H1 (cell line): ENCODE results near the gene R3HDM4. TPM values are rescaled to one million over a fixed set of nuclear protein-coding genes. Genes with fewer than 3 reads are reported as not detected.

ENCODE experiments used
- CTCF ChIA-PET: fragments of 300-600 bp; sonication (Branson Sonifier 250); formaldehyde crosslinking; loops from one replicate; lab custom pipeline; 2021; ENCODE audit not compliant: partially characterized antibody; lab: Charles Lee
- POLR2A ChIA-PET: fragments of 300-600 bp; sonication (Branson Sonifier 250); formaldehyde crosslinking; loops from one replicate; lab custom pipeline; 2021; ENCODE audit warnings: inconsistent platforms; ENCODE audit not compliant: partially characterized antibody; lab: Charles Lee
- DNase-seq, 2 experiments: peaks; one replicate each; pipeline versions ENCODE4 v3.0.0 to v3.0.0-alpha.2; 2010 to 2022; ENCODE audit warnings: low spot score in 2 of 2, low read depth in 1 of 2, mixed read lengths in 1 of 2
- FAIRE-seq: peaks from 2 replicates; lab custom pipeline; 2011; peaks lifted over from hg19 to GRCh38; lab: Jason Lieb, UNC
- H2AFZ ChIP-seq: 2 replicates; pipeline ENCODE4 v1.8.1; 2012; ENCODE audit warnings: low read length, inconsistent platforms
- H2AK5ac ChIP-seq: 2 replicates; pipeline ENCODE4 v1.6.1; 2013; ENCODE audit warnings: low read depth, low read length
- H2BK120ac ChIP-seq: replicated peaks from 2 replicates; pipeline ENCODE3; 2013; ENCODE audit warnings: low read depth, low read length, inconsistent platforms
- H2BK12ac ChIP-seq: 2 replicates; pipeline ENCODE4 v1.6.1; 2013; ENCODE audit warnings: low read depth, low read length
- H2BK15ac ChIP-seq: 2 replicates; pipeline ENCODE4 v1.6.1; 2013; ENCODE audit warnings: low read length
- H2BK20ac ChIP-seq: 2 replicates; pipeline ENCODE4 v1.6.1; 2013; ENCODE audit warnings: low read length
- H2BK5ac ChIP-seq: 2 replicates; pipeline ENCODE4 v1.6.1; 2013; ENCODE audit warnings: low read depth, low read length
- H3K14ac ChIP-seq: 2 replicates; pipeline ENCODE4 v1.6.1; 2013; ENCODE audit warnings: inconsistent platforms; ENCODE audit not compliant: insufficient read length
- H3K18ac ChIP-seq: 2 replicates; pipeline ENCODE4 v1.6.1; 2013; ENCODE audit warnings: low read length; ENCODE audit errors: extremely low read depth
- H3K23ac ChIP-seq: 2 replicates; pipeline ENCODE4 v1.6.1; 2013; ENCODE audit warnings: inconsistent platforms; ENCODE audit not compliant: insufficient read length
- H3K23me2 ChIP-seq: 2 replicates; pipeline ENCODE4 v1.6.1; 2013; ENCODE audit warnings: low read depth, low read length
- H3K27ac ChIP-seq: 2 replicates; pipeline ENCODE4 v1.6.1; 2011; ENCODE audit warnings: low read depth, low read length, inconsistent platforms
- H3K27me3 ChIP-seq, 4 experiments: replicated peaks in 1 of 4; 1 replicate in 1 of 4; 2 replicates in 3 of 4; pipeline versions ENCODE4 v1.6.1 to v1.8.1; 2011 to 2013; ENCODE audit warnings: low read length in 3 of 4, mild to moderate bottlenecking in 3 of 4, inconsistent platforms in 2 of 4, mixed read lengths in 2 of 4, moderate library complexity in 1 of 4; ENCODE audit not compliant: control insufficient read depth in 3 of 4, insufficient read depth in 3 of 4; ENCODE audit errors: extremely low read depth in 1 of 4
- H3K36me3 ChIP-seq, 4 experiments: 2 replicates each; pipeline versions ENCODE4 v1.6.1 to v1.8.1; 2011 to 2013; ENCODE audit warnings: mild to moderate bottlenecking in 4 of 4, low read length in 3 of 4, moderate library complexity in 2 of 4, control low read depth in 1 of 4, inconsistent platforms in 1 of 4; ENCODE audit not compliant: insufficient read depth in 4 of 4, control insufficient read depth in 2 of 4
- H3K4ac ChIP-seq: replicated peaks from 2 replicates; pipeline ENCODE3; 2013; ENCODE audit warnings: low read length, low read depth, mixed read lengths, inconsistent platforms; ENCODE audit not compliant: insufficient read length
- H3K4me1 ChIP-seq, 4 experiments: replicated peaks in 1 of 4; 1 replicate in 1 of 4; 2 replicates in 3 of 4; pipeline versions ENCODE4 v1.6.1 to v1.8.1; 2011 to 2013; ENCODE audit warnings: low read length in 3 of 4, inconsistent platforms in 2 of 4, mixed read lengths in 1 of 4; ENCODE audit not compliant: insufficient read depth in 4 of 4, control insufficient read depth in 3 of 4
- H3K4me2 ChIP-seq, 2 experiments: 2 replicates each; pipeline versions ENCODE4 v1.6.1 to v1.8.1; 2011 to 2013; ENCODE audit warnings: low read depth in 2 of 2, low read length in 2 of 2, control low read depth in 1 of 2, inconsistent platforms in 1 of 2, mild to moderate bottlenecking in 1 of 2; ENCODE audit not compliant: insufficient read depth in 1 of 2
- H3K4me3 ChIP-seq, 4 experiments: fragments of 200-600, 300-600 bp in 1 of 4; sonication (generic), shearing (Covaris generic), sonication (Bioruptor Twin) in 1 of 4; 2 replicates each; pipeline versions ENCODE4 v1.5.1 to v1.8.1; 2011 to 2016; ENCODE audit warnings: low read length in 4 of 4, low read depth in 3 of 4, control low read depth in 2 of 4, inconsistent platforms in 2 of 4, mild to moderate bottlenecking in 2 of 4, mixed read lengths in 1 of 4, moderate library complexity in 1 of 4; ENCODE audit not compliant: insufficient read depth in 2 of 4; ENCODE audit errors: extremely low read depth in 1 of 4
- H3K56ac ChIP-seq: replicated peaks from 2 replicates; pipeline ENCODE3; 2013; ENCODE audit warnings: low read depth, mild to moderate bottlenecking, mixed read lengths, low read length, inconsistent platforms; ENCODE audit not compliant: insufficient read length
- H3K79me1 ChIP-seq: 2 replicates; pipeline ENCODE4 v1.6.1; 2013; ENCODE audit warnings: low read depth, low read length, control low read depth
- H3K79me2 ChIP-seq, 2 experiments: 2 replicates each; pipeline versions ENCODE4 v1.6.1 to v1.8.1; 2012 to 2013; ENCODE audit warnings: low read length in 2 of 2, mild to moderate bottlenecking in 2 of 2, inconsistent platforms in 1 of 2; ENCODE audit not compliant: insufficient read depth in 2 of 2, control insufficient read depth in 1 of 2
- H3K9ac ChIP-seq, 4 experiments: replicated peaks in 1 of 4; 1 replicate in 1 of 4; 2 replicates in 3 of 4; pipeline versions ENCODE4 v1.6.1 to v1.8.1; 2011 to 2013; ENCODE audit warnings: low read depth in 3 of 4, low read length in 3 of 4, control low read depth in 2 of 4, mild to moderate bottlenecking in 2 of 4, moderate library complexity in 2 of 4, inconsistent platforms in 1 of 4; ENCODE audit errors: extremely low read depth in 1 of 4
- H3K9me3 ChIP-seq, 2 experiments: 2 replicates each; pipeline versions ENCODE4 v1.6.1 to v1.8.1; 2012 to 2013; ENCODE audit warnings: mild to moderate bottlenecking in 2 of 2, moderate library complexity in 2 of 2, control low read depth in 1 of 2, inconsistent platforms in 1 of 2, low read depth in 1 of 2, low read length in 1 of 2, mixed read lengths in 1 of 2; ENCODE audit not compliant: insufficient read depth in 2 of 2
- H4K20me1 ChIP-seq, 2 experiments: replicated peaks in 1 of 2; 2 replicates each; pipeline versions ENCODE3 to v1.8.1; 2011 to 2013; ENCODE audit warnings: inconsistent platforms in 2 of 2, low read length in 2 of 2, mild to moderate bottlenecking in 1 of 2; ENCODE audit not compliant: insufficient read depth in 2 of 2, control insufficient read depth in 1 of 2
- H4K5ac ChIP-seq: 2 replicates; pipeline ENCODE4 v1.6.1; 2013; ENCODE audit warnings: low read length, low read depth, mixed read lengths, inconsistent platforms; ENCODE audit not compliant: insufficient read length
- H4K8ac ChIP-seq: 2 replicates; pipeline ENCODE4 v1.8.0; 2013; ENCODE audit warnings: mild to moderate bottlenecking, moderate library complexity, low read length, inconsistent platforms; ENCODE audit not compliant: insufficient read depth; ENCODE audit errors: extremely low read depth
- H4K91ac ChIP-seq: replicated peaks from 2 replicates; pipeline ENCODE3; 2013; ENCODE audit warnings: low read length, mixed read lengths, inconsistent platforms; ENCODE audit not compliant: insufficient read length
- ASH2L ChIP-seq: fragments of 200-600, 300-600 bp; sonication (generic); IDR thresholded peaks from one replicate; pipeline ENCODE4 v1.7.1; 2017; ENCODE audit warnings: low read length
- BRCA1 ChIP-seq: IDR thresholded peaks from 2 replicates; pipeline ENCODE4 v1.6.1; 2012; ENCODE audit warnings: low read depth, low read length, improper control_type of control experiment
- CREB1 ChIP-seq: IDR thresholded peaks from 2 replicates; pipeline ENCODE4 v1.6.1; 2012; ENCODE audit warnings: inconsistent platforms
- EZH2 ChIP-seq: fragments of 200-600 bp; sonication (generic); IDR thresholded peaks from 2 replicates; pipeline ENCODE4 v1.7.1; 2012; ENCODE audit warnings: low read depth, mild to moderate bottlenecking, moderate library complexity, low read length, inconsistent platforms; ENCODE audit not compliant: severe bottlenecking
- MAFK ChIP-seq: IDR thresholded peaks from 2 replicates; pipeline ENCODE4 v1.6.1; 2012; ENCODE audit warnings: low read depth, mild to moderate bottlenecking, improper control_type of control experiment, low read length
- RAD21 ChIP-seq, 2 experiments: IDR thresholded peaks in 1 of 2; conservative IDR thresholded peaks in 1 of 2; 2 replicates each; pipeline ENCODE4 v1.6.1; 2011; ENCODE audit warnings: low read depth in 2 of 2, low read length in 2 of 2, improper control_type of control experiment in 1 of 2, inconsistent platforms in 1 of 2, mild to moderate bottlenecking in 1 of 2, moderate library complexity in 1 of 2
- SAP30 ChIP-seq: fragments of 300-600 bp; sonication (generic); IDR thresholded peaks from 2 replicates; pipeline ENCODE4 v1.7.1; 2012; ENCODE audit warnings: low read length, moderate library complexity, mild to moderate bottlenecking, inconsistent platforms; ENCODE audit not compliant: insufficient read depth, insufficient replicate concordance
- SP1 ChIP-seq: IDR thresholded peaks from 2 replicates; pipeline ENCODE4 v1.6.1; 2011; ENCODE audit warnings: low read depth, low read length
- SP4 ChIP-seq: IDR thresholded peaks from 2 replicates; pipeline ENCODE4 v1.6.1; 2012; ENCODE audit warnings: low read length, inconsistent platforms
- TEAD4 ChIP-seq: IDR thresholded peaks from 2 replicates; pipeline ENCODE4 v1.6.1; 2012; ENCODE audit warnings: low read depth, low read length, inconsistent platforms, mixed read lengths
- WGBS, 2 experiments: shearing (Covaris generic) in 1 of 2; methylation state at CpG; one replicate each; pipeline versions ENCODE4 v1.1.6 to v1.1.7; 2013 to 2015; ENCODE audit warnings: low lambda C conversion rate in 2 of 2, mixed read lengths in 2 of 2, inconsistent platforms in 1 of 2, low coverage in 1 of 2, missing lambda C conversion rate in 1 of 2; ENCODE audit not compliant: insufficient replicate concordance in 2 of 2, insufficient coverage in 1 of 2, insufficient read length in 1 of 2; ENCODE audit errors: extremely low coverage in 1 of 2, missing lambda C conversion rate in 1 of 2; 5-methylcytosine and 5-hydroxymethylcytosine counted together
- polyA plus RNA-seq, 7 experiments: library from polyadenylated mRNA; depleted of rRNA in 3 of 7; stranded (reverse) in 5 of 7; unstranded in 2 of 7; fragments of >200 nt in 5 of 7; fragments of 200-250 nt in 2 of 7; gene quantifications; 1 replicate in 5 of 7; 2 replicates in 1 of 7; 4 replicates in 1 of 7; pipeline versions ENCODE4 v1.2.1 to v1.2.3, GENCODE V29; 2011 to 2013; ENCODE audit warnings: missing spikeins in 2 of 7, mixed read lengths in 2 of 7
- total RNA-seq: library from RNA; stranded (reverse); fragmentation: NEBNext Ultra II Directional; extraction: Animal tissue kit (Norgen Biotek cat#: 25700); gene quantifications from 2 replicates; pipeline ENCODE4 v1.2.1, GENCODE V29; 2021
- TF ChIP-seq, protein P1 (sequence below): IDR thresholded peaks from 2 replicates; pipeline ENCODE4 v1.6.1; 2012; ENCODE audit warnings: inconsistent platforms

The R3HDM4 gene
- total and polyA plus RNA-seq, 2 of the 8 experiments (the other 6 are each of a cell fraction or from before 2014, with no cell fraction given): 76.8 to 102 TPM

DNA sequence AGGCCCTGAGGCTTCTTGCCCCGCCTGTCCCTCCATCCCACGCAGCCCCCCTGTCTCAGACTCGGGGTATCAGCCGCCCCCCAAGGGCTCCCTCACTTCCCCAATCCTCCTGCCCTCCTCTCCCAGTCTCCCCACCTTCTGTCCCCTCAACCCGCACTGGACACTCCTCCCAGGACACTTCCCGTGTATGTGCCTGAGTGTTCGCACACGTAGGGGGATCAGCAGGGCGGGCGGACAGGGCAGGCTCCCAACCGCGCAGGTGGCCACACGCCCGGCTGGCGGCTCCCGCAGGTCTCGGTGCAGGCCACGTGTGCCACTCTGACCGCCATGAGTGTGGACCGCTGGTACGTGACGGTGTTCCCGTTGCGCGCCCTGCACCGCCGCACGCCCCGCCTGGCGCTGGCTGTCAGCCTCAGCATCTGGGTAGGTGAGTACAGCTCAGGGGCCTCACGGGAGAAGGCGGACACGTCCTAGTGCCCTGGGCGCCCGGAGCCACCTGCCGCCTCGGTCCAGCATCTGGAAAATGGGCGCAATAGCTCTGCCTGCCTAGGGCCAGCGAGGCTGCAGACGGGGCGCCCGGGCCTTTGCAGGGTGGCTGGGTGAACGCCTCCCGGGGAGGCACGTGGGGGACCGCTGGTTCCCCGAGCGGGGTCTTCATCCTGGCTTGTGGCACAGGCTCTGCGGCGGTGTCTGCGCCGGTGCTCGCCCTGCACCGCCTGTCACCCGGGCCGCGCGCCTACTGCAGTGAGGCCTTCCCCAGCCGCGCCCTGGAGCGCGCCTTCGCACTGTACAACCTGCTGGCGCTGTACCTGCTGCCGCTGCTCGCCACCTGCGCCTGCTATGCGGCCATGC, 6.4 kb upstream of the R3HDM4 start:
- H3K36me3 ChIP-seq: peaks cover 0 to 5% (median 0%) of the 10 kb centered on the region in 4 experiments; a peak in 1 of 8 replicates
- POLR2A ChIA-PET: interaction anchor here (1.1 to 2.3 kb wide), 7 partner anchors 53 to 170 kb away, joined by 3 to 9 read pairs (median 5); partner anchors contain the start of genes CNN2 and WDR18
- peaks cover 21% of the 10 kb centered on the region; the same call in 1 of the 2 replicates for H3K23me2 ChIP-seq
- no peak overlapping the region for H2BK5ac ChIP-seq
- CTCF ChIA-PET: interaction anchor here (0.6 to 2.2 kb wide), 7 partner anchors 10 to 181 kb away, joined by 3 to 6 read pairs (median 4); no protein-coding TSS in a partner anchor
- no peak overlapping the region; the same call in 1 of the 2 replicates for H2AK5ac ChIP-seq
- H3K23ac ChIP-seq: no peak overlapping the region
- no peak overlapping the region for H4K5ac ChIP-seq
- H2AFZ ChIP-seq: no peak overlapping the region
- peak overlapping the region; percentile 6 for H3K56ac ChIP-seq
- no peak overlapping the region for H2BK20ac ChIP-seq
- H3K9ac ChIP-seq: no peak overlapping the region
- no peak overlapping the region for H3K18ac ChIP-seq
- FAIRE-seq (no peak), DNase-seq (peak in 1 of 2 experiments; percentile 73)
- H4K8ac ChIP-seq: peak overlapping the region; percentile 85; the same call in 1 of the 2 replicates
- H2BK120ac ChIP-seq: no peak overlapping the region
- H3K14ac ChIP-seq: no peak overlapping the region
- peaks cover 0 to 18% (median 8%) of the 10 kb centered on the region in 4 experiments; a peak in 5 of 7 replicates for H3K4me1 ChIP-seq
- peak overlapping the region; percentile 30 to 97 for H3K4me2 ChIP-seq
- H2BK12ac ChIP-seq: peak overlapping the region; percentile 19; the same call in 1 of the 2 replicates
- peak overlapping the region; percentile 5 to 76 (median 28); a peak in 6 of 8 replicates for H3K4me3 ChIP-seq
- H3K4ac ChIP-seq: no peak overlapping the region
- H3K9me3 ChIP-seq: no peaks in the 10 kb centered on the region
- H3K79me2 ChIP-seq: no peaks in the 10 kb centered on the region
- H2BK15ac ChIP-seq: peak overlapping the region; percentile 61; the same call in 1 of the 2 replicates
- H4K91ac ChIP-seq: no peak overlapping the region
- no peak overlapping the region for H3K27ac ChIP-seq
- WGBS, 2 experiments: 10% methylated on average over 57 of the region's 68 CpGs; no CpG with 5 or more reads in 1 of the 2 experiments
- no peaks in the 10 kb centered on the region for H3K79me1 ChIP-seq
- H3K27me3 ChIP-seq: peaks cover 32 to 44% (median 40%) of the 10 kb centered on the region in 4 experiments
- H4K20me1 ChIP-seq: peaks cover 0 to 6% of the 10 kb centered on the region in 2 experiments
- TF ChIP-seq BRCA1 (no peak), SAP30 (no peak), TEAD4 (0 out of 2 replicates have a peak, but pooled peaks have one; percentile 15), SP4 (no peak), CREB1 (0 out of 2 replicates have a peak, but pooled peaks have one; percentile 8), MAFK (no peak), ASH2L (peak; percentile 16), EZH2 (peak; percentile 95), SP1 (no peak), RAD21 (IDR thresholded peaks at IDR 0.05 in 1 of 2, conservative IDR thresholded peaks at IDR 0.05 in 1 of 2; ENCODE audit: low read depth in 2 of 2, low read length in 2 of 2) (no peak)
- TF ChIP-seq, protein P1, sequence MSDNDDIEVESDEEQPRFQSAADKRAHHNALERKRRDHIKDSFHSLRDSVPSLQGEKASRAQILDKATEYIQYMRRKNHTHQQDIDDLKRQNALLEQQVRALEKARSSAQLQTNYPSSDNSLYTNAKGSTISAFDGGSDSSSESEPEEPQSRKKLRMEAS: peak; percentile 81
